GM12878 (cell line): ENCODE measurements around the gene CAP2.

Experiments used
- ATF3 ChIP-seq: IDR thresholded peaks from 2 replicates; pipeline ENCODE4 v1.6.1; 2011; ENCODE audit warnings: low read depth, mild to moderate bottlenecking, low read length, moderate library complexity, borderline replicate concordance; ENCODE audit errors: extremely low read depth
- CREB1 ChIP-seq: IDR thresholded peaks from 2 replicates; pipeline ENCODE4 v1.6.1; 2012; ENCODE audit warnings: low read depth, mild to moderate bottlenecking, inconsistent platforms
- CTCF ChIP-seq, 3 experiments: IDR thresholded peaks in 2 of 3; conservative IDR thresholded peaks in 1 of 3; 2 replicates each; pipeline ENCODE4 v1.5.1; 2011; ENCODE audit warnings: low read depth in 3 of 3, low read length in 3 of 3, mild to moderate bottlenecking in 3 of 3, control low read depth in 2 of 3, moderate library complexity in 2 of 3, inconsistent platforms in 1 of 3, mixed read lengths in 1 of 3; ENCODE audit not compliant: control insufficient read depth in 2 of 3, insufficient read depth in 1 of 3; ENCODE audit errors: extremely low read depth in 1 of 3
- E2F4 ChIP-seq: IDR thresholded peaks from 2 replicates; pipeline ENCODE4 v1.6.1; 2012; ENCODE audit warnings: low read depth, low read length, improper control_type of control experiment
- EGR1 ChIP-seq, 2 experiments: IDR thresholded peaks; 1 replicate in 1 of 2; 2 replicates in 1 of 2; pipeline ENCODE4 v1.6.1; 2011 to 2012; ENCODE audit warnings: low read depth in 2 of 2, low read length in 2 of 2, borderline replicate concordance in 1 of 2, mild to moderate bottlenecking in 1 of 2, moderate library complexity in 1 of 2
- MEF2B ChIP-seq: fragments of 450-650 bp; IDR thresholded peaks from 2 replicates; pipeline ENCODE4 v1.6.1; 2018; ENCODE audit warnings: mild to moderate bottlenecking, moderate library complexity; ENCODE audit not compliant: partially characterized antibody, poor library complexity, severe bottlenecking
- NFIC ChIP-seq: IDR thresholded peaks from 2 replicates; pipeline ENCODE4 v1.6.1; 2012; ENCODE audit warnings: low read depth, mild to moderate bottlenecking, inconsistent platforms, low read length, moderate library complexity
- NR2C1 ChIP-seq: fragments of 450-650 bp; IDR thresholded peaks from 2 replicates; pipeline ENCODE4 v1.6.1; 2017; ENCODE audit warnings: antibody characterized with exemption, mild to moderate bottlenecking, moderate library complexity
- POLR2A ChIP-seq: IDR thresholded peaks from 2 replicates; pipeline ENCODE4 v1.6.1; 2011; ENCODE audit warnings: low read depth, mild to moderate bottlenecking, low read length
- RELA ChIP-seq: fragments of 450-650 bp; IDR thresholded peaks from 2 replicates; pipeline ENCODE4 v1.8.0; 2014; ENCODE audit warnings: borderline replicate concordance; ENCODE audit not compliant: partially characterized antibody
- SMAD5 ChIP-seq: IDR thresholded peaks from 2 replicates; pipeline ENCODE4 v1.6.1; 2016; ENCODE audit warnings: antibody characterized with exemption, low read depth
- STAT3 ChIP-seq: IDR thresholded peaks from 2 replicates; pipeline ENCODE4 v1.6.1; 2011; ENCODE audit warnings: low read depth, low read length, improper control_type of control experiment
- ZBTB4 ChIP-seq: fragments of 450-650 bp; formaldehyde crosslinking; IDR thresholded peaks from 2 replicates; pipeline ENCODE4 v1.4.0; 2022; ENCODE audit warnings: mild to moderate bottlenecking, moderate library complexity
- ZNF384 ChIP-seq: IDR thresholded peaks from 2 replicates; pipeline ENCODE4 v1.6.1; 2012; ENCODE audit warnings: low read depth, mild to moderate bottlenecking, low read length, improper control_type of control experiment, borderline replicate concordance

- no peak for TF ChIP-seq MEF2B
- TF ChIP-seq ZNF384, result no peak
- TF ChIP-seq EGR1 (IDR thresholded peaks at IDR 0.05; ENCODE audit: borderline replicate concordance in 1 of 2, low read depth in 2 of 2, low read length in 2 of 2), result no peak
- no peak for TF ChIP-seq E2F4
- TF ChIP-seq CTCF (IDR thresholded peaks at IDR 0.05 in 2 of 3, conservative IDR thresholded peaks at IDR 0.05 in 1 of 3; ENCODE audit: control insufficient read depth in 2 of 3, extremely low read depth in 1 of 3, insufficient read depth in 1 of 3, low read depth in 3 of 3, low read length in 3 of 3), result no peak
- no peak for TF ChIP-seq ZBTB4
- no peak for TF ChIP-seq CREB1
- TF ChIP-seq NFIC, result no peak
- no peak for TF ChIP-seq POLR2A
- no peak for TF ChIP-seq ATF3
- no peak for TF ChIP-seq NR2C1
- no peak for TF ChIP-seq RELA
- no peak for TF ChIP-seq STAT3
- no peak for TF ChIP-seq SMAD5
Observed at GRCh38 chr6:17410281-17410680, 16.9 kb downstream of the CAP2 start.
